NT2/D1 (cell line): ENCODE data around the gene OXNAD1.

Source experiments
- DNase-seq: peaks from one replicate; pipeline ENCODE4 v3.0.0-alpha.2; 2011; ENCODE audit warnings: low read depth, low spot score
- H3K27me3 ChIP-seq: 2 replicates; pipeline ENCODE4 v1.6.0; 2011; ENCODE audit warnings: mild to moderate bottlenecking; ENCODE audit not compliant: insufficient read length, insufficient read depth
- H3K36me3 ChIP-seq: 2 replicates; pipeline ENCODE4 v1.6.1; 2011; ENCODE audit warnings: mild to moderate bottlenecking, low read length, mixed read lengths; ENCODE audit not compliant: insufficient read depth, insufficient read length
- H3K4me1 ChIP-seq: 2 replicates; pipeline ENCODE4 v1.5.1; 2011; ENCODE audit not compliant: insufficient read depth, insufficient read length
- H3K4me3 ChIP-seq: 2 replicates; pipeline ENCODE4 v1.5.1; 2011; ENCODE audit warnings: low read depth; ENCODE audit not compliant: insufficient read length
- H3K9ac ChIP-seq: 2 replicates; pipeline ENCODE4 v1.6.0; 2011; ENCODE audit warnings: low read depth; ENCODE audit not compliant: insufficient read length
- H3K9me3 ChIP-seq: 2 replicates; pipeline ENCODE4 v1.5.1; 2011; ENCODE audit warnings: mild to moderate bottlenecking, low read length; ENCODE audit not compliant: insufficient read depth
- SUZ12 ChIP-seq: IDR thresholded peaks from 2 replicates; pipeline ENCODE4 v1.6.1; 2011; ENCODE audit not compliant: insufficient read length, insufficient read depth; ENCODE audit errors: extremely low read depth
- YY1 ChIP-seq: IDR thresholded peaks from 2 replicates; pipeline ENCODE4 v1.6.1; 2011; ENCODE audit not compliant: insufficient read length, insufficient read depth
- ZNF274 ChIP-seq: IDR thresholded peaks from 2 replicates; pipeline ENCODE4 v1.6.1; 2011; ENCODE audit warnings: mild to moderate bottlenecking, low read depth, low read length

The OXNAD1 gene

GRCh38 chr3:16290007-16290826 lies 25.2 kb downstream of the OXNAD1 start:
- H3K36me3 ChIP-seq = peaks cover 35% of the 10 kb centered on the region

GRCh38 chr3:16290827-16291196 lies 25.8 kb downstream of the OXNAD1 start:
- TF ChIP-seq ZNF274 (no peak), SUZ12 (no peak), YY1 (no peak)
- no peak for DNase-seq
- H3K4me3 ChIP-seq = no peak overlapping the region
- H3K4me1 ChIP-seq = no peaks in the 10 kb centered on the region
- peaks cover 10% of the 10 kb centered on the region; the same call in 1 of the 2 replicates for H3K9me3 ChIP-seq
- H3K9ac ChIP-seq = no peak overlapping the region
- peaks cover 40% of the 10 kb centered on the region for H3K36me3 ChIP-seq
- no peaks in the 10 kb centered on the region for H3K27me3 ChIP-seq

More at GRCh38 chr3:16290007-16290826, 25.2 kb downstream of the OXNAD1 start:
- Histone ChIP-seq H3K27me3 (no peaks in the 10 kb centered on the region), H3K4me3 (no peak overlapping the region), H3K9ac (no peak overlapping the region), H3K4me1 (no peaks in the 10 kb centered on the region), H3K9me3 (peaks cover 10% of the 10 kb centered on the region; the same call in 1 of the 2 replicates)
- TF ChIP-seq SUZ12 = no peak
- TF ChIP-seq ZNF274 = no peak
- no peak for TF ChIP-seq YY1
- peak; percentile 16 for DNase-seq

GRCh38 chr3:16294844-16295243 lies 29.8 kb downstream of the OXNAD1 start:
- no peak for DNase-seq
- no peaks in the 10 kb centered on the region for H3K4me1 ChIP-seq
- H3K9ac ChIP-seq = no peak overlapping the region
- H3K9me3 ChIP-seq = peaks cover 10% of the 10 kb centered on the region; the same call in 1 of the 2 replicates
- peaks cover 49% of the 10 kb centered on the region for H3K36me3 ChIP-seq
- H3K4me3 ChIP-seq = no peak overlapping the region
- no peaks in the 10 kb centered on the region for H3K27me3 ChIP-seq
- TF ChIP-seq YY1 (no peak), SUZ12 (no peak), ZNF274 (no peak)

GRCh38 chr3:16295298-16295890 lies 30.4 kb downstream of the OXNAD1 start:
- H3K9ac ChIP-seq = no peak overlapping the region
- no peaks in the 10 kb centered on the region for H3K4me1 ChIP-seq
- H3K27me3 ChIP-seq = no peaks in the 10 kb centered on the region
- H3K9me3 ChIP-seq = peaks cover 10% of the 10 kb centered on the region; the same call in 1 of the 2 replicates
- no peak for DNase-seq
- TF ChIP-seq ZNF274 (no peak), SUZ12 (no peak), YY1 (no peak)
- H3K4me3 ChIP-seq = no peak overlapping the region
- peaks cover 47% of the 10 kb centered on the region for H3K36me3 ChIP-seq

GRCh38 chr3:16297997-16298885 lies 33.2 kb downstream of the OXNAD1 start:
- Histone ChIP-seq H3K9ac (no peak overlapping the region), H3K27me3 (no peaks in the 10 kb centered on the region), H3K36me3 (peaks cover 74% of the 10 kb centered on the region), H3K4me1 (no peaks in the 10 kb centered on the region), H3K9me3 (peaks cover 4% of the 10 kb centered on the region; the same call in 1 of the 2 replicates), H3K4me3 (no peak overlapping the region)
- no peak for DNase-seq
- TF ChIP-seq YY1 (no peak), SUZ12 (no peak), ZNF274 (no peak)

- Histone ChIP-seq H3K4me3 (no peak overlapping the region), H3K27me3 (no peaks in the 10 kb centered on the region), H3K9me3 (no peaks in the 10 kb centered on the region), H3K9ac (no peak overlapping the region), H3K4me1 (no peaks in the 10 kb centered on the region), H3K36me3 (peaks cover 80% of the 10 kb centered on the region)
- no peak for TF ChIP-seq SUZ12
- TF ChIP-seq ZNF274 = no peak
- TF ChIP-seq YY1 = no peak
- no peak for DNase-seq
These were observed 33.9 kb downstream of the OXNAD1 start for GRCh38 chr3:16298891-16299290.

- H3K36me3 ChIP-seq = peaks cover 87% of the 10 kb centered on the region
- H3K4me1 ChIP-seq = no peaks in the 10 kb centered on the region
- no peak overlapping the region for H3K9ac ChIP-seq
These were observed 34.7 kb downstream of the OXNAD1 start for GRCh38 chr3:16299746-16300145.

More at GRCh38 chr3:16299746-16300145, 34.7 kb downstream of the OXNAD1 start:
- no peak for DNase-seq
- Histone ChIP-seq H3K4me3 (no peak overlapping the region), H3K27me3 (no peaks in the 10 kb centered on the region), H3K9me3 (no peaks in the 10 kb centered on the region)
- no peak for TF ChIP-seq ZNF274
- TF ChIP-seq YY1 = no peak
- TF ChIP-seq SUZ12 = no peak
